OCI-LY3 (cell line): ENCODE results near the gene MOXD1.
A peak's percentile ranks its signal among the peaks of the same experiment; 100 is the strongest.

Source experiments
- H2AFZ ChIP-seq: fragments of 200-600, 300-600 bp; shearing (Covaris generic); 2 replicates; pipeline ENCODE4 v1.6.0; 2014; ENCODE audit warnings: antibody characterized with exemption, low read depth, low read length
- H3K27ac ChIP-seq: fragments of 200-600, 300-600 bp; sonication (generic); 2 replicates; pipeline ENCODE4 v1.5.1; 2014; ENCODE audit warnings: mild to moderate bottlenecking, low read length, moderate library complexity, mixed read lengths
- H3K27me3 ChIP-seq: fragments of 200-600, 300-600 bp; sonication (generic); 2 replicates; pipeline ENCODE4 v1.6.1; 2014; ENCODE audit warnings: low read depth, low read length, mixed read lengths
- H3K36me3 ChIP-seq: fragments of 200-600, 300-600 bp; sonication (generic); replicated peaks from 2 replicates; pipeline ENCODE3; 2014; ENCODE audit warnings: low read depth, low read length, mixed read lengths
- H3K4me1 ChIP-seq: fragments of 300-600, 200-600 bp; sonication (generic); 2 replicates; pipeline ENCODE4 v1.6.1; 2014; ENCODE audit warnings: low read length, mixed read lengths
- H3K4me2 ChIP-seq: fragments of 200-600, 300-600 bp; sonication (generic); 2 replicates; pipeline ENCODE4 v1.6.1; 2014; ENCODE audit warnings: low read length, mixed read lengths
- H3K4me3 ChIP-seq: fragments of 300-600, 200-600 bp; sonication (generic); 2 replicates; pipeline ENCODE4 v1.5.1; 2014; ENCODE audit warnings: antibody characterized with exemption, mild to moderate bottlenecking, low read length, moderate library complexity
- H3K79me2 ChIP-seq: fragments of 300-600, 200-600 bp; shearing (Covaris generic); 2 replicates; pipeline ENCODE4 v1.6.1; 2014; ENCODE audit warnings: mild to moderate bottlenecking, low read length, mixed read lengths
- H3K9ac ChIP-seq: fragments of 300-600, 200-600 bp; shearing (Covaris generic); 2 replicates; pipeline ENCODE4 v1.6.0; 2014; ENCODE audit warnings: mild to moderate bottlenecking, low read length, moderate library complexity
- H3K9me3 ChIP-seq: fragments of 200-600, 300-600 bp; shearing (Covaris generic); 2 replicates; pipeline ENCODE4 v1.6.1; 2014; ENCODE audit warnings: low read length, mixed read lengths; ENCODE audit not compliant: insufficient read depth
- H4K20me1 ChIP-seq: fragments of 200-600, 300-600 bp; sonication (generic); 2 replicates; pipeline ENCODE4 v1.6.1; 2016; ENCODE audit warnings: low read length, mixed read lengths; ENCODE audit not compliant: insufficient read depth
- EZH2phosphoT487 ChIP-seq: fragments of 200-600 bp; shearing (Covaris generic); IDR thresholded peaks from 2 replicates; pipeline ENCODE4 v1.6.1; 2018; ENCODE audit warnings: antibody characterized with exemption, mixed run types, low read depth
- TF ChIP-seq, protein P1 (sequence below): fragments of 200-600, 300-600 bp; sonication (generic); IDR thresholded peaks from 2 replicates; pipeline ENCODE4 v1.5.1; 2014; ENCODE audit warnings: antibody characterized with exemption, low read length, low read depth

The MOXD1 gene

DNA sequence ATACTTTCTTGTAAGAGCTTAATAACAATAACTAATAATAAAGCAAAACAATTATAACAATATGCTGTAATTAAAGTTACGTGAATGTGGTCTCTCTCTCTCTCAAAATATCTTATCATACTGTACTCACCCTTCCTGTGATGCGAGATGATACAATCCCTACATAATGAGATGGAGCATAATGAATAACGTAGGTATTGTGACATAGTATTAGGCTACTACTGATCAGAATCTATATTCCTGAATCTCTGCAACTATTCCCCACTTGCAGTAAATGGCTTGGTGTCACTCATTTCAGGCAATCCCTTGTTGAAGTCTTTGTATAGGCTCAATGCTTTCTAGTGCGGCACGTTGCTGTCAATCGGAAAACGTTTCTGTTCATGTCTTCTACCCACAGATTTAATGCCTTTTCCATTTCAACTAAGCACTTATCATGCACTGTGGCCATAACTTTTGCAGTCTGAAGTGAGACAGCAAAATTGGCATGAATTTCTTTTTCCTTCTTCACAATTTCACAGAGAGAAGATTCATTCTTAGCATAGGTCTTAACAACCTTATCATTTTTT, 32.3 kb downstream of the MOXD1 start:
- no peak overlapping the region for H2AFZ ChIP-seq
- H3K27ac ChIP-seq: no peak overlapping the region
- peaks cover 8% of the 10 kb centered on the region; the same call in 1 of the 2 replicates for H4K20me1 ChIP-seq
- peaks cover 30% of the 10 kb centered on the region for H3K4me1 ChIP-seq
- no peaks in the 10 kb centered on the region for H3K36me3 ChIP-seq
- no peak overlapping the region for H3K9ac ChIP-seq
- no peak overlapping the region for H3K4me2 ChIP-seq
- peaks cover 62% of the 10 kb centered on the region for H3K27me3 ChIP-seq
- no peaks in the 10 kb centered on the region for H3K79me2 ChIP-seq
- TF ChIP-seq EZH2phosphoT487: no peak
- TF ChIP-seq, protein P1, sequence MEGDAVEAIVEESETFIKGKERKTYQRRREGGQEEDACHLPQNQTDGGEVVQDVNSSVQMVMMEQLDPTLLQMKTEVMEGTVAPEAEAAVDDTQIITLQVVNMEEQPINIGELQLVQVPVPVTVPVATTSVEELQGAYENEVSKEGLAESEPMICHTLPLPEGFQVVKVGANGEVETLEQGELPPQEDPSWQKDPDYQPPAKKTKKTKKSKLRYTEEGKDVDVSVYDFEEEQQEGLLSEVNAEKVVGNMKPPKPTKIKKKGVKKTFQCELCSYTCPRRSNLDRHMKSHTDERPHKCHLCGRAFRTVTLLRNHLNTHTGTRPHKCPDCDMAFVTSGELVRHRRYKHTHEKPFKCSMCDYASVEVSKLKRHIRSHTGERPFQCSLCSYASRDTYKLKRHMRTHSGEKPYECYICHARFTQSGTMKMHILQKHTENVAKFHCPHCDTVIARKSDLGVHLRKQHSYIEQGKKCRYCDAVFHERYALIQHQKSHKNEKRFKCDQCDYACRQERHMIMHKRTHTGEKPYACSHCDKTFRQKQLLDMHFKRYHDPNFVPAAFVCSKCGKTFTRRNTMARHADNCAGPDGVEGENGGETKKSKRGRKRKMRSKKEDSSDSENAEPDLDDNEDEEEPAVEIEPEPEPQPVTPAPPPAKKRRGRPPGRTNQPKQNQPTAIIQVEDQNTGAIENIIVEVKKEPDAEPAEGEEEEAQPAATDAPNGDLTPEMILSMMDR: no peak
- no peaks in the 10 kb centered on the region for H3K9me3 ChIP-seq
- H3K4me3 ChIP-seq: no peak overlapping the region

DNA sequence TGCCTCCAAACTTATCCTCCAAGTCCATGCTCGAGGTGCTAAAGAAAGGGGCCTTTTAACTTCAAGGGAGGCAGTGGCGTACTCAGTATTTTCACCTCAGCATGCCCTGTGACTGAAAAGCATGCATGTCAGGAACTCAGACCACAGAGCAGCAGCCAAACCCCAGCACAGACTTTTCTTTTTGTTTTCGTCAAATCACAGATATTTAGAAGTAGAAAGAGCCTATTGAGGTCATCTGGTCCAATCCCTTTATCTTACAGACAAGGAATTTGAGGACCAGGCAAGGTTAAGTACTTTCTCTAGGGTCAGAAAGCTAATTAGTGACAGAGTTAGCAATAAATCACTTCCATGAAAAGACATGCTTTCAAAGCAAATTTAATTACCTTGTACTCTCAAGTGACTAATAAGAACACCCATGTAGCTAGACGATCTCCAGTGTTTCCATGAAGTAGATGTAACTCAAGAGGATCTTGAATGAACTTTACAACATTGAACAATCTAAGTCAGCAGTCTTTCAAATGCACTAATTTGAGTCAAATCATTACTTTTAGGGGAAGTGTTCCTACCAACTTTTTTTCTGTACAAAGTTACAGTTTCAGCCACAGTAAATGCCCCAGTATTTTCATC, 35.9 kb downstream of the MOXD1 start:
- TF ChIP-seq, protein P1: no peak
- TF ChIP-seq EZH2phosphoT487: peak; percentile 91
- Histone ChIP-seq H2AFZ (no peak overlapping the region), H3K36me3 (no peaks in the 10 kb centered on the region), H3K4me1 (peaks cover 30% of the 10 kb centered on the region), H3K79me2 (no peaks in the 10 kb centered on the region), H3K4me2 (peak overlapping the region; percentile 81), H3K27me3 (peaks cover 77% of the 10 kb centered on the region), H3K27ac (peak overlapping the region; percentile 43), H3K9me3 (no peaks in the 10 kb centered on the region), H4K20me1 (peaks cover 8% of the 10 kb centered on the region; the same call in 1 of the 2 replicates), H3K4me3 (peak overlapping the region; percentile 44), H3K9ac (no peak overlapping the region)

DNA sequence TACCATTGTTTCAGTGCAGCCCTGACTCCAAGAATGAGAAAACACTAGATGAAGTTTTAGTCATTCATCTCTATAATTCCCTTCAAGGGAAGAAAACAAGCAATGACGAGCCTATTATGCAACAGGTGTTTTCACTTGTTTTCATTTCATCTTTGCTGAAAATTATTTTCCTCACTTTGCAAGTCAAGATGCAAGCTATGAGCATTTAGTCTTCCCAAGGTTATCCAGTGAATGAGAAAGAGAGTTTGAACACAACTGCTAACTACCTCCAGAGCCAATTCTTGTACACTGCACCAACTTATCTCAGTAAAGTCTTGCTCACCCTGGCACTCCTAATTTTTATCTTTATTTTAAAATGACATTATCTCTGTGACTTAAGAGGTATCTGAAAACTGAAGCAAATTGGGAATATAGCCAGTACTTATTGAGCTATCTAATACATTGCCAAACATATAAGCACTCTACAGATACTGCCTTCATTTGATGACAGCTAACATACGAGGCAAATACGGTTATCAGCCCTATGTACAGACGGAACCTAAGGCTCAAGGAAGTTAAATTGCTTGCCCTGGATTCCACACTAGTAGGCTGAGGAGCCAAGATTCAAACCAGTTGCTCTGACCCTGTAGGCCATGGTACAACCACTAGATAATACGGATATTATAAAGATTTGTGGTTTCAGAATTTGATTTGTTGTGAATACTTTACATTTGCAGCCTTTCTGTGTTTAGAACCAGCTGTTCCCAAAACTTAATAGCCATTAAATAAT, 36.8 kb downstream of the MOXD1 start:
- H3K79me2 ChIP-seq: no peaks in the 10 kb centered on the region
- H3K36me3 ChIP-seq: no peaks in the 10 kb centered on the region
- H3K9me3 ChIP-seq: no peaks in the 10 kb centered on the region
- no peak for TF ChIP-seq EZH2phosphoT487
- TF ChIP-seq, protein P1: no peak
- peak overlapping the region; percentile 81 for H3K4me2 ChIP-seq
- H3K27me3 ChIP-seq: peaks cover 74% of the 10 kb centered on the region
- H3K4me3 ChIP-seq: no peak overlapping the region
- no peak overlapping the region for H3K27ac ChIP-seq
- peaks cover 30% of the 10 kb centered on the region for H3K4me1 ChIP-seq
- no peak overlapping the region for H2AFZ ChIP-seq
- no peak overlapping the region for H3K9ac ChIP-seq
- peaks cover 8% of the 10 kb centered on the region; the same call in 1 of the 2 replicates for H4K20me1 ChIP-seq
